KOPT-K1 (cell line): Measurements from ENCODE around the gene LMOD2.
"Not testable (repeated sequence)": the region's sequence is repeated elsewhere in the genome, so short reads cannot be mapped to it uniquely, and the experiment has no call there.

ENCODE experiments used
- H3K27ac ChIP-seq: fragments of 200-600 bp; sonication (generic); 2 replicates; pipeline ENCODE4 v1.5.1; 2016; ENCODE audit warnings: antibody characterized with exemption, mild to moderate bottlenecking, low read depth, low read length; ENCODE audit not compliant: poor library complexity, severe bottlenecking
- H3K36me3 ChIP-seq: fragments of 200-600 bp; sonication (generic); 2 replicates; pipeline ENCODE4 v1.5.1; 2017; ENCODE audit warnings: antibody characterized with exemption, mild to moderate bottlenecking, low read length, moderate library complexity; ENCODE audit not compliant: insufficient read depth
- H3K9me3 ChIP-seq: fragments of 200-600 bp; sonication (generic); 2 replicates; pipeline ENCODE4 v1.5.1; 2017; ENCODE audit warnings: antibody characterized with exemption, low read length, mild to moderate bottlenecking; ENCODE audit not compliant: insufficient read depth, poor library complexity, severe bottlenecking

LMOD2 gene

GRCh38 chr7:123633553-123633952 lies 22.1 kb upstream of the LMOD2 start:
- no peaks in the 10 kb centered on the region for H3K36me3 ChIP-seq
- no peak overlapping the region for H3K27ac ChIP-seq
- no peaks in the 10 kb centered on the region for H3K9me3 ChIP-seq

GRCh38 chr7:123634011-123634573 lies 21.6 kb upstream of the LMOD2 start:
- not testable (repeated sequence) for H3K9me3 ChIP-seq, H3K36me3 ChIP-seq, H3K27ac ChIP-seq

DNA sequence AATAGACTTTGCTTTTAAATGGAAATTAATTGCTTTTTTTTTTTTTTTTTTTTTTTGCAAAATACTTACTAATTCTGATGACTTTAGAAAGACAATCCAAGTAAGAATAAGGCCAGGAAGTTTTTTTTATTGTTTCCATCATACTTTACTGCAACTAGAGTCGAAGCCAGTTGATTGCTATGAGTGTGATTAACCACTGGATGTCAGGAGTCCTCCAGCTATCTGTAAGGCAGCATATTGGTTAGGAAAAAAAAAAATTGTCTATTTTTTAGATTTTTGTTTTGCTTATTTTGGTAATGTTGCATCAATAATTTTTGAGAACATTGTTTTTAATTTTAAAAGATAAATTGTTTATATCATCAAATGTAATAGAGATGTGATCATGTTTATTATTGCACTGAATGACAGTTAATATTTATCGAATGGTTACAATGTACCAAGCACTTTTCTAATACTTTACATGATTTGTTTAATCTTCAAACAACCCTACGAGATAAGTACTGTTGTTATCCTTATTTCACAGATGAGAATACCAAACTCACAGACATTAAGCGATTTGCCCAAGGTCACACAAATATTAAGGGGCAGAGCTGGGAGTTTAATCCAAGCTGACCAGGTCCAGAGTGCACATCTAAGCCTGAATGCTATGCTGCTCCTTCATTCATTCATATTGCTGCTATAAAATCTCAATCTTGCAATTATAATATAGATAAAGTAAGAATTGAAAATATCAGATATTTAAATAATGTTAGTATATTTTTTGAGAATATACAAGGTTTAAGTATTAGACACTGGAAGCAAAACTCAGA lies 19.9 kb upstream of the LMOD2 start:
- Histone ChIP-seq H3K9me3 (no peaks in the 10 kb centered on the region), H3K36me3 (no peaks in the 10 kb centered on the region), H3K27ac (no peak overlapping the region)

GRCh38 chr7:123637203-123637602 lies 18.5 kb upstream of the LMOD2 start:
- Histone ChIP-seq H3K36me3 (no peaks in the 10 kb centered on the region), H3K27ac (no peak overlapping the region), H3K9me3 (no peaks in the 10 kb centered on the region)

DNA sequence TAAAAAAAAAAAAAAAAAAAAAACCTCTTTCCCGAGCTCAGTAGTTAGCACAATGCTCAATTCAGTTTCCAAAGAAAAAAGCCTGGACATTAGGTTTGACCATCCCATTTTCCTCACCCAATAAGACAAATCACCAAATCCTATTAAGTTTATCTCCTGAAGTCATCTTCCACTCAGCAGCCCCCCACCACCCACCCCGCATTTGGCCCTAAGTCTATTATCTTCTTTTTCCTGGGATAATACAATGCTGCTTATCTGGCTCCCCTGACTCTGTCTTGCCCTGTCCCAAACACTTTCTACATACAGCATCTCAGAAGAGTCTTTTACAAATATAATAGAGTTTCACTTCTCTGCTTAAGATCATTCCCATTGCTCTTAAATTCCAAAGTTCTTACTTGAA lies 17.8 kb upstream of the LMOD2 start:
- no peaks in the 10 kb centered on the region for H3K9me3 ChIP-seq
- H3K27ac ChIP-seq = no peak overlapping the region
- H3K36me3 ChIP-seq = no peaks in the 10 kb centered on the region

GRCh38 chr7:123639631-123640030 lies 16.0 kb upstream of the LMOD2 start:
- Histone ChIP-seq H3K27ac (no peak overlapping the region), H3K36me3 (no peaks in the 10 kb centered on the region), H3K9me3 (no peaks in the 10 kb centered on the region)

DNA sequence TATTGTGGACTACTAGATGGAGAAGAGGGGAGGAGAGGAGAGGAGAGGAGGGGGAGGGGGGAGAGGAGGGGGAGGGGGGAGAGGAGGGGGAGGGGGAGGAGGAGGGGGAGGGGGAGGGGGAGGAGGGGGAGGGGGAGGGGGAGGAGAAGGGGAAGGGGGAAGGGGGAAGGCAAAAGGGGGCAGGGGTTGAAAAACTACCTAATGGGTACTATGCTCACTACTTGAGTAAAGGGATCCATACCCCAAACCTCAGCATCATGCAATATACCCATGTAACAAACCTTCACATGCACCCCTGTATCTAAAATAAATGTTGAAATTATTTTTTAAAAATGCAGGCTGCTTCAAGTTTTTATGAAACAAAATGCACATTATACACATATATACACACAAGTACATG lies 15.1 kb upstream of the LMOD2 start:
- Histone ChIP-seq H3K9me3 (no peaks in the 10 kb centered on the region), H3K36me3 (no peaks in the 10 kb centered on the region), H3K27ac (no peak overlapping the region)

- Histone ChIP-seq H3K36me3 (no peaks in the 10 kb centered on the region), H3K27ac (no peak overlapping the region), H3K9me3 (no peaks in the 10 kb centered on the region)
These were observed 13.8 kb upstream of the LMOD2 start for GRCh38 chr7:123641901-123642300.

DNA sequence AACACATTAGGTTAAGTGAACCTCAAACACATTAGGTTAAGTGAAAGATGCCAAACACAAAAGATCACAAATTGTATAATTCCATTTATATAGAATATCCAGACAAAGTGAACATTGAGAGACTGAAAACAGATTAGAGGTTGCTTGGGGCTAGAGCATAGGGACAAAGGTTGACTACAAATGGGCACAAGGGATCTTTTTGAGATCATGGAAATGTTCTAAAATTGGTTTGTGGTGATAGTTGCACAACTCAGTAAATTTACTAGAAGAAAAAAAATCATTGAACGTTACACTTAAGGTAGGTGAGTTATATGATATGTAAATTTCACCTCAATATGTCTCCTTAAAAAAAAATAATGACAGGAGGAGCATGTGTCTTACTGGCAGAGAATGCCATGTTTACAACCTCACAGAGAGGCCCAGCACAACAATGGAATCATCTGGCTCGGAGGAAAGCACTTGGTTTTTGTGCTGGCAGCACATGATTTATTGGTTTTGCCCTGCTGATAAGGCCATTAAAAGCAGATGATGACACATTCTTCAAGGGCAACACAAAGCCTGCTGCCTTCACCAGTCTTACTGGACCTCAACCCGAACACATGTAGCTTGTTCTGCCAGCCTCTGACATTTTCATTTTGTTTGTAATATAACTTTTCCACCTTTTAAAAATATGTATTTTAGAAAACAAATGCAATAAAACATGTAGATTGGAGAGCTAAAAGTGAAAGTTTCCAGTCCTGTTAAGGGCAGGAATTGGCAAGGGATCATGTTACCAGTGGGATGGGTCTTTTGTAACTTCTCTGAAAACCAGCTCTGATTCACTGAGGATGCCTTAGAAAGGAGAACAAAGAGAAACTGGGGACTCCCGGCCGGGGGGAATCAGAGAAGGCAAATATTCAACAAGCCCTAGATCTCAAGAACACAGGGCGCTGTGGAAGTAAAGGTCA lies 11.9 kb upstream of the LMOD2 start:
- Histone ChIP-seq H3K9me3 (no peaks in the 10 kb centered on the region), H3K27ac (no peak overlapping the region), H3K36me3 (no peaks in the 10 kb centered on the region)

- Histone ChIP-seq H3K9me3 (no peaks in the 10 kb centered on the region), H3K27ac (no peak overlapping the region), H3K36me3 (no peaks in the 10 kb centered on the region)
These were observed 10.2 kb upstream of the LMOD2 start for GRCh38 chr7:123645516-123645915.

- no peaks in the 10 kb centered on the region for H3K9me3 ChIP-seq
- H3K27ac ChIP-seq = no peak overlapping the region
- no peaks in the 10 kb centered on the region for H3K36me3 ChIP-seq
These were observed 8.4 kb upstream of the LMOD2 start for GRCh38 chr7:123647106-123647730.

GRCh38 chr7:123649964-123650363 lies 5.7 kb upstream of the LMOD2 start:
- Histone ChIP-seq H3K27ac (no peak overlapping the region), H3K9me3 (no peaks in the 10 kb centered on the region), H3K36me3 (no peaks in the 10 kb centered on the region)

DNA sequence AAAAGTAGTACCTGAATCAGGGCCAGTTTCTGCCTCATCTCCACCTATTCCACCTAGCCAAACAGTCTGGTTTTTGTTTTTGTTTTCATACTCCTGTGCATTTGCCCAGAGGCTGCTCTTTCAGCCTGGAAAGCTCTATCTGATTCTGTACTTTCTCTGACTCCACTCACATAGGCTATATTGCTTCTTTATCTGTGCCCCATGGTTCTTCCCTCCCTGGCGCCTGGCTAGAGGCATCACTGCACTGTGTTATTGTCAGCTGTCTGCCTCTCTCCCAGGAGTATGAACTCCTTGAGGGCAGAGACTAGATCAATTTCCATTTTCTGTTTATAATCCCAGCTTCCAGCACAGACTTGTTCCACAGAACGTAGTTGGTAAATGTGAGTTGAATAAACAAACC lies 5.1 kb upstream of the LMOD2 start:
- H3K9me3 ChIP-seq = no peaks in the 10 kb centered on the region
- H3K27ac ChIP-seq = no peak overlapping the region
- H3K36me3 ChIP-seq = no peaks in the 10 kb centered on the region

- Histone ChIP-seq H3K9me3 (no peaks in the 10 kb centered on the region), H3K36me3 (no peaks in the 10 kb centered on the region), H3K27ac (no peak overlapping the region)
These were observed 3.3 kb upstream of the LMOD2 start for GRCh38 chr7:123652406-123652805.

- no peaks in the 10 kb centered on the region for H3K9me3 ChIP-seq
- H3K27ac ChIP-seq = no peak overlapping the region
- no peaks in the 10 kb centered on the region for H3K36me3 ChIP-seq
These were observed 2.5 kb upstream of the LMOD2 start for GRCh38 chr7:123653162-123653561.
